SU-DHL-6 (cell line): Measurements from ENCODE around the gene THAP11.

ENCODE experiments used
- EZH2phosphoT487 ChIP-seq: fragments of 200-600 bp; sonication (generic), shearing (Covaris generic); conservative IDR thresholded peaks from 2 replicates; pipeline ENCODE4 v1.6.1; 2018; ENCODE audit warnings: mild to moderate bottlenecking, antibody characterized with exemption, low read length, moderate library complexity, mixed read lengths
- TF ChIP-seq, protein P1 (sequence below): fragments of 200-600 bp; sonication (generic); IDR thresholded peaks from one replicate; pipeline ENCODE4 v1.5.1; 2017; ENCODE audit warnings: antibody characterized with exemption, mild to moderate bottlenecking, low read length, moderate library complexity; ENCODE audit not compliant: insufficient read depth, poor library complexity, severe bottlenecking

DNA sequence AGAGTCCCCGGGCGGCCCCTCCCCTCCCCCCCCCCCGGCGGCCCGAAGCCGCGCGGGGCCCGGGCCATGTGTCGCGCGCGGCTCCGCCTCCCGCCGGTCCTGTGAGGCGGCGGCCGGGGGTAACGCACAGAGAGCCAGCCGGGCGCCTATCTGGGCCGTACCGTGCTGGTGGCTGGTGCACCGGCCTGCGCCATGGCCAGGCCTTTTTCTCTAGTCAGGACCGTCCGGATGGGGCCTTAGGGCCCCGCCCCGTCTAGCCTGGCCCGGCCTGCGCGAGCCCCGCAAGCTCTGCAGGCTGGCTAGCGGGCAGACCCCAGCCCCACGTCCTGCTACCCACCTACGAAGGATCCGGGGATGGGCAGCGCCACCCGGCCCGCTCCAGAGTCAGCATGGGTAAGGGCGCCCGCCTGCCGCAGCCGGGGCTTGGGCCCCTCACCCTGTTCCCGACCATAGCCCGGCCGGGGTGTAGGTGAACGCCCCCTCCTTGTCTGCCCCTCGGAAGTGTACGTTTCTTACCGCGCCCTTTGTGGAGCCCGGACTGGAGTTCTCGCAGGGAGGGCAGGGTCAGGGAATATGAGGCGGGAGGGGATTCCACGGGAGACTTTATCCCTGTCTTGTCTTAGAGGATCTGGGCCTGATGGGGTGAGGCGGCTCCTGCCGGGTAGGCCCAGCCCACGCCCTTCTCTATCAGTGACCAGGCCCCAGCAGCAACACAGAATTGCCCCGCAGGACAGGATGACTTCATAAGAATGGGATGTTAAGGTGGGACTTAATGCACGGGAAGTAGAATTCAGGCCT is 5.1 kb downstream of the THAP11 start, which contains the start of gene CENPT:
- TF ChIP-seq, protein P1, sequence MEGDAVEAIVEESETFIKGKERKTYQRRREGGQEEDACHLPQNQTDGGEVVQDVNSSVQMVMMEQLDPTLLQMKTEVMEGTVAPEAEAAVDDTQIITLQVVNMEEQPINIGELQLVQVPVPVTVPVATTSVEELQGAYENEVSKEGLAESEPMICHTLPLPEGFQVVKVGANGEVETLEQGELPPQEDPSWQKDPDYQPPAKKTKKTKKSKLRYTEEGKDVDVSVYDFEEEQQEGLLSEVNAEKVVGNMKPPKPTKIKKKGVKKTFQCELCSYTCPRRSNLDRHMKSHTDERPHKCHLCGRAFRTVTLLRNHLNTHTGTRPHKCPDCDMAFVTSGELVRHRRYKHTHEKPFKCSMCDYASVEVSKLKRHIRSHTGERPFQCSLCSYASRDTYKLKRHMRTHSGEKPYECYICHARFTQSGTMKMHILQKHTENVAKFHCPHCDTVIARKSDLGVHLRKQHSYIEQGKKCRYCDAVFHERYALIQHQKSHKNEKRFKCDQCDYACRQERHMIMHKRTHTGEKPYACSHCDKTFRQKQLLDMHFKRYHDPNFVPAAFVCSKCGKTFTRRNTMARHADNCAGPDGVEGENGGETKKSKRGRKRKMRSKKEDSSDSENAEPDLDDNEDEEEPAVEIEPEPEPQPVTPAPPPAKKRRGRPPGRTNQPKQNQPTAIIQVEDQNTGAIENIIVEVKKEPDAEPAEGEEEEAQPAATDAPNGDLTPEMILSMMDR, result no peak
- no peak for TF ChIP-seq EZH2phosphoT487
